OCI-LY3 (cell line): Measurements from ENCODE around the gene THPO.

Experiments
- H2AFZ ChIP-seq: fragments of 200-600, 300-600 bp; shearing (Covaris generic); 2 replicates; pipeline ENCODE4 v1.6.0; 2014; ENCODE audit warnings: antibody characterized with exemption, low read depth, low read length
- H3K27ac ChIP-seq: fragments of 200-600, 300-600 bp; sonication (generic); 2 replicates; pipeline ENCODE4 v1.5.1; 2014; ENCODE audit warnings: mild to moderate bottlenecking, low read length, moderate library complexity, mixed read lengths
- H3K27me3 ChIP-seq: fragments of 200-600, 300-600 bp; sonication (generic); 2 replicates; pipeline ENCODE4 v1.6.1; 2014; ENCODE audit warnings: low read depth, low read length, mixed read lengths
- H3K36me3 ChIP-seq: fragments of 200-600, 300-600 bp; sonication (generic); replicated peaks from 2 replicates; pipeline ENCODE3; 2014; ENCODE audit warnings: low read depth, low read length, mixed read lengths
- H3K4me1 ChIP-seq: fragments of 300-600, 200-600 bp; sonication (generic); 2 replicates; pipeline ENCODE4 v1.6.1; 2014; ENCODE audit warnings: low read length, mixed read lengths
- H3K4me2 ChIP-seq: fragments of 200-600, 300-600 bp; sonication (generic); 2 replicates; pipeline ENCODE4 v1.6.1; 2014; ENCODE audit warnings: low read length, mixed read lengths
- H3K4me3 ChIP-seq: fragments of 300-600, 200-600 bp; sonication (generic); 2 replicates; pipeline ENCODE4 v1.5.1; 2014; ENCODE audit warnings: antibody characterized with exemption, mild to moderate bottlenecking, low read length, moderate library complexity
- H3K79me2 ChIP-seq: fragments of 300-600, 200-600 bp; shearing (Covaris generic); 2 replicates; pipeline ENCODE4 v1.6.1; 2014; ENCODE audit warnings: mild to moderate bottlenecking, low read length, mixed read lengths
- H3K9ac ChIP-seq: fragments of 300-600, 200-600 bp; shearing (Covaris generic); 2 replicates; pipeline ENCODE4 v1.6.0; 2014; ENCODE audit warnings: mild to moderate bottlenecking, low read length, moderate library complexity
- H3K9me3 ChIP-seq: fragments of 200-600, 300-600 bp; shearing (Covaris generic); 2 replicates; pipeline ENCODE4 v1.6.1; 2014; ENCODE audit warnings: low read length, mixed read lengths; ENCODE audit not compliant: insufficient read depth
- H4K20me1 ChIP-seq: fragments of 200-600, 300-600 bp; sonication (generic); 2 replicates; pipeline ENCODE4 v1.6.1; 2016; ENCODE audit warnings: low read length, mixed read lengths; ENCODE audit not compliant: insufficient read depth
- CTCF ChIP-seq: fragments of 200-600, 300-600 bp; sonication (generic); IDR thresholded peaks from 2 replicates; pipeline ENCODE4 v1.5.1; 2014; ENCODE audit warnings: antibody characterized with exemption, low read length, low read depth
- EZH2phosphoT487 ChIP-seq: fragments of 200-600 bp; shearing (Covaris generic); IDR thresholded peaks from 2 replicates; pipeline ENCODE4 v1.6.1; 2018; ENCODE audit warnings: antibody characterized with exemption, mixed run types, low read depth

The THPO gene

GRCh38 chr3:184372296-184372821 lies 5.6 kb downstream of the THPO start:
- H3K4me3 ChIP-seq, result no peak overlapping the region
- H3K79me2 ChIP-seq, result no peaks in the 10 kb centered on the region
- H2AFZ ChIP-seq, result no peak overlapping the region
- peaks cover 3% of the 10 kb centered on the region; the same call in 1 of the 2 replicates for H3K27me3 ChIP-seq
- no peaks in the 10 kb centered on the region for H3K4me1 ChIP-seq
- no peak overlapping the region for H3K27ac ChIP-seq
- H3K36me3 ChIP-seq, result peaks cover 22% of the 10 kb centered on the region
- no peaks in the 10 kb centered on the region for H4K20me1 ChIP-seq
- TF ChIP-seq EZH2phosphoT487 (no peak), CTCF (no peak)
- H3K9ac ChIP-seq, result no peak overlapping the region
- no peak overlapping the region for H3K4me2 ChIP-seq
- no peaks in the 10 kb centered on the region for H3K9me3 ChIP-seq

GRCh38 chr3:184371570-184372018 lies 6.4 kb downstream of the THPO start:
- Histone ChIP-seq H3K4me2 (no peak overlapping the region), H3K36me3 (peaks cover 25% of the 10 kb centered on the region), H3K27ac (no peak overlapping the region), H3K9me3 (no peaks in the 10 kb centered on the region), H4K20me1 (no peaks in the 10 kb centered on the region), H3K27me3 (peaks cover 3% of the 10 kb centered on the region; the same call in 1 of the 2 replicates), H2AFZ (no peak overlapping the region), H3K79me2 (no peaks in the 10 kb centered on the region), H3K4me3 (no peak overlapping the region), H3K4me1 (no peaks in the 10 kb centered on the region), H3K9ac (no peak overlapping the region)
- peak; percentile 67 for TF ChIP-seq CTCF
- no peak for TF ChIP-seq EZH2phosphoT487

- H3K4me1 ChIP-seq, result peaks cover 9% of the 10 kb centered on the region
These were observed 9.3 kb downstream of the THPO start for GRCh38 chr3:184368586-184369183.

More at GRCh38 chr3:184368586-184369183, 9.3 kb downstream of the THPO start:
- H3K36me3 ChIP-seq, result peaks cover 39% of the 10 kb centered on the region
- H3K9me3 ChIP-seq, result no peaks in the 10 kb centered on the region
- H3K27me3 ChIP-seq, result no peaks in the 10 kb centered on the region
- H4K20me1 ChIP-seq, result 0 out of 2 replicates have a peak, but pooled peaks cover 4% of the 10 kb centered on the region
- H3K9ac ChIP-seq, result no peak overlapping the region
- H3K27ac ChIP-seq, result no peak overlapping the region
- H3K4me3 ChIP-seq, result no peak overlapping the region
- peaks cover 17% of the 10 kb centered on the region for H3K79me2 ChIP-seq
- TF ChIP-seq CTCF (no peak), EZH2phosphoT487 (no peak)
- no peak overlapping the region for H3K4me2 ChIP-seq
- H2AFZ ChIP-seq, result no peak overlapping the region
